HCT116 (cell line): ENCODE data around the gene DNAJC16.

Source experiments
- ATF3 ChIP-seq: IDR thresholded peaks from 2 replicates; pipeline ENCODE4 v1.6.1; 2012
- EGR1 ChIP-seq: IDR thresholded peaks from 2 replicates; pipeline ENCODE4 v1.6.1; 2012; ENCODE audit warnings: low read depth
- EZH2 ChIP-seq: fragments of 200-600 bp; sonication (generic); IDR thresholded peaks from 2 replicates; pipeline ENCODE4 v1.6.1; 2017; ENCODE audit warnings: antibody characterized with exemption, mixed run types
- EZH2phosphoT487 ChIP-seq: fragments of 200-600 bp; IDR thresholded peaks from 2 replicates; pipeline ENCODE4 v1.6.1; 2018; ENCODE audit warnings: antibody characterized with exemption, borderline replicate concordance
- JUND ChIP-seq: IDR thresholded peaks from 2 replicates; pipeline ENCODE4 v1.6.1; 2012
- POLR2A ChIP-seq: IDR thresholded peaks from 2 replicates; pipeline ENCODE4 v1.7.0; 2011; ENCODE audit warnings: borderline replicate concordance; ENCODE audit not compliant: insufficient read depth, insufficient read length; ENCODE audit errors: extremely low read depth
- POLR2AphosphoS5 ChIP-seq: IDR thresholded peaks from 2 replicates; pipeline ENCODE4 v1.6.1; 2011; ENCODE audit warnings: mild to moderate bottlenecking, low read depth, low read length, moderate library complexity
- RAD21 ChIP-seq: IDR thresholded peaks from 2 replicates; pipeline ENCODE4 v1.6.1; 2012; ENCODE audit warnings: low read depth, mild to moderate bottlenecking
- SIN3A ChIP-seq: IDR thresholded peaks from 2 replicates; pipeline ENCODE4 v1.6.1; 2012; ENCODE audit warnings: low read depth
- YY1 ChIP-seq: IDR thresholded peaks from 2 replicates; pipeline ENCODE4 v1.6.1; 2011; ENCODE audit warnings: low read length, low read depth, moderate library complexity, mild to moderate bottlenecking; ENCODE audit not compliant: insufficient replicate concordance; ENCODE audit errors: extremely low read depth
- TF ChIP-seq, protein P1 (sequence below), 3 experiments: fragments of 200-600 bp in 1 of 3; sonication (generic) in 1 of 3; IDR thresholded peaks in 2 of 3; conservative IDR thresholded peaks in 1 of 3; 2 replicates each; pipeline ENCODE4 v1.5.1; 2012 to 2017; ENCODE audit warnings: low read depth in 2 of 3, low read length in 2 of 3, antibody characterized with exemption in 1 of 3, borderline replicate concordance in 1 of 3, control low read depth in 1 of 3, mild to moderate bottlenecking in 1 of 3, mixed read lengths in 1 of 3, mixed run types in 1 of 3, moderate library complexity in 1 of 3; ENCODE audit not compliant: insufficient read depth in 1 of 3
- TF ChIP-seq, protein P2 (sequence below): IDR thresholded peaks from 2 replicates; pipeline ENCODE4 v1.6.1; 2012
- TF ChIP-seq, protein P3 (sequence below): IDR thresholded peaks from 2 replicates; pipeline ENCODE4 v1.6.1; 2012; ENCODE audit warnings: low read depth

DNA sequence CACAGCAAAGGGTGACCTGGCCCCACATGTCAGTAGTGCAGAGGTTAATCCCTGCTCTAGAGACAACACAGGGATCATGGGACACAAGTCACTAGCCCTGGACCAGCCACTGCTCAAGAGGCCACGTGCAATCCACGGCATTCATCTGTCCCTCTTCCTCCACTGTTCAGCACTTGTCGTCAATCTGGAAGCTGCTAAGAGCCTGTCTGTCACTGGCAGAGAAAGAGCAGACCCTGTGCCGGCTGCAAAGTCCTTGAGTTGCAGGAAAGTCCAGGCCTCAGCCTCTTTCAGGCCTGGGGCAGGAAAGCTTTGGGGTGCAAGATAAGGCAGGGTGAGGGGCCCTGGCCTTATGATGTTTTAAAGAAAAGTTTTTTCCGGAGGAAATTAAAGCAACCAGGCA is 34.1 kb upstream of the DNAJC16 start:
- TF ChIP-seq POLR2A (no peak), POLR2AphosphoS5 (no peak), ATF3 (no peak), YY1 (no peak), EZH2phosphoT487 (no peak), EZH2 (no peak), SIN3A (no peak), JUND (no peak), RAD21 (no peak), EGR1 (no peak)
- TF ChIP-seq, protein P1, sequence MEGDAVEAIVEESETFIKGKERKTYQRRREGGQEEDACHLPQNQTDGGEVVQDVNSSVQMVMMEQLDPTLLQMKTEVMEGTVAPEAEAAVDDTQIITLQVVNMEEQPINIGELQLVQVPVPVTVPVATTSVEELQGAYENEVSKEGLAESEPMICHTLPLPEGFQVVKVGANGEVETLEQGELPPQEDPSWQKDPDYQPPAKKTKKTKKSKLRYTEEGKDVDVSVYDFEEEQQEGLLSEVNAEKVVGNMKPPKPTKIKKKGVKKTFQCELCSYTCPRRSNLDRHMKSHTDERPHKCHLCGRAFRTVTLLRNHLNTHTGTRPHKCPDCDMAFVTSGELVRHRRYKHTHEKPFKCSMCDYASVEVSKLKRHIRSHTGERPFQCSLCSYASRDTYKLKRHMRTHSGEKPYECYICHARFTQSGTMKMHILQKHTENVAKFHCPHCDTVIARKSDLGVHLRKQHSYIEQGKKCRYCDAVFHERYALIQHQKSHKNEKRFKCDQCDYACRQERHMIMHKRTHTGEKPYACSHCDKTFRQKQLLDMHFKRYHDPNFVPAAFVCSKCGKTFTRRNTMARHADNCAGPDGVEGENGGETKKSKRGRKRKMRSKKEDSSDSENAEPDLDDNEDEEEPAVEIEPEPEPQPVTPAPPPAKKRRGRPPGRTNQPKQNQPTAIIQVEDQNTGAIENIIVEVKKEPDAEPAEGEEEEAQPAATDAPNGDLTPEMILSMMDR (IDR thresholded peaks at IDR 0.05 in 2 of 3, conservative IDR thresholded peaks at IDR 0.05 in 1 of 3; ENCODE audit: borderline replicate concordance in 1 of 3, insufficient read depth in 1 of 3, low read depth in 2 of 3, low read length in 2 of 3): no peak
- TF ChIP-seq, protein P2, sequence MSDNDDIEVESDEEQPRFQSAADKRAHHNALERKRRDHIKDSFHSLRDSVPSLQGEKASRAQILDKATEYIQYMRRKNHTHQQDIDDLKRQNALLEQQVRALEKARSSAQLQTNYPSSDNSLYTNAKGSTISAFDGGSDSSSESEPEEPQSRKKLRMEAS: no peak
- TF ChIP-seq, protein P3, sequence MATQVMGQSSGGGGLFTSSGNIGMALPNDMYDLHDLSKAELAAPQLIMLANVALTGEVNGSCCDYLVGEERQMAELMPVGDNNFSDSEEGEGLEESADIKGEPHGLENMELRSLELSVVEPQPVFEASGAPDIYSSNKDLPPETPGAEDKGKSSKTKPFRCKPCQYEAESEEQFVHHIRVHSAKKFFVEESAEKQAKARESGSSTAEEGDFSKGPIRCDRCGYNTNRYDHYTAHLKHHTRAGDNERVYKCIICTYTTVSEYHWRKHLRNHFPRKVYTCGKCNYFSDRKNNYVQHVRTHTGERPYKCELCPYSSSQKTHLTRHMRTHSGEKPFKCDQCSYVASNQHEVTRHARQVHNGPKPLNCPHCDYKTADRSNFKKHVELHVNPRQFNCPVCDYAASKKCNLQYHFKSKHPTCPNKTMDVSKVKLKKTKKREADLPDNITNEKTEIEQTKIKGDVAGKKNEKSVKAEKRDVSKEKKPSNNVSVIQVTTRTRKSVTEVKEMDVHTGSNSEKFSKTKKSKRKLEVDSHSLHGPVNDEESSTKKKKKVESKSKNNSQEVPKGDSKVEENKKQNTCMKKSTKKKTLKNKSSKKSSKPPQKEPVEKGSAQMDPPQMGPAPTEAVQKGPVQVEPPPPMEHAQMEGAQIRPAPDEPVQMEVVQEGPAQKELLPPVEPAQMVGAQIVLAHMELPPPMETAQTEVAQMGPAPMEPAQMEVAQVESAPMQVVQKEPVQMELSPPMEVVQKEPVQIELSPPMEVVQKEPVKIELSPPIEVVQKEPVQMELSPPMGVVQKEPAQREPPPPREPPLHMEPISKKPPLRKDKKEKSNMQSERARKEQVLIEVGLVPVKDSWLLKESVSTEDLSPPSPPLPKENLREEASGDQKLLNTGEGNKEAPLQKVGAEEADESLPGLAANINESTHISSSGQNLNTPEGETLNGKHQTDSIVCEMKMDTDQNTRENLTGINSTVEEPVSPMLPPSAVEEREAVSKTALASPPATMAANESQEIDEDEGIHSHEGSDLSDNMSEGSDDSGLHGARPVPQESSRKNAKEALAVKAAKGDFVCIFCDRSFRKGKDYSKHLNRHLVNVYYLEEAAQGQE: no peak
